ENCODE data around the gene PDE4D.

Gene PDE4D

GRCh38 chr5:59798862-59799667, 94.5 kb downstream of the PDE4D start:
- TF ChIP-seq, protein P1, sequence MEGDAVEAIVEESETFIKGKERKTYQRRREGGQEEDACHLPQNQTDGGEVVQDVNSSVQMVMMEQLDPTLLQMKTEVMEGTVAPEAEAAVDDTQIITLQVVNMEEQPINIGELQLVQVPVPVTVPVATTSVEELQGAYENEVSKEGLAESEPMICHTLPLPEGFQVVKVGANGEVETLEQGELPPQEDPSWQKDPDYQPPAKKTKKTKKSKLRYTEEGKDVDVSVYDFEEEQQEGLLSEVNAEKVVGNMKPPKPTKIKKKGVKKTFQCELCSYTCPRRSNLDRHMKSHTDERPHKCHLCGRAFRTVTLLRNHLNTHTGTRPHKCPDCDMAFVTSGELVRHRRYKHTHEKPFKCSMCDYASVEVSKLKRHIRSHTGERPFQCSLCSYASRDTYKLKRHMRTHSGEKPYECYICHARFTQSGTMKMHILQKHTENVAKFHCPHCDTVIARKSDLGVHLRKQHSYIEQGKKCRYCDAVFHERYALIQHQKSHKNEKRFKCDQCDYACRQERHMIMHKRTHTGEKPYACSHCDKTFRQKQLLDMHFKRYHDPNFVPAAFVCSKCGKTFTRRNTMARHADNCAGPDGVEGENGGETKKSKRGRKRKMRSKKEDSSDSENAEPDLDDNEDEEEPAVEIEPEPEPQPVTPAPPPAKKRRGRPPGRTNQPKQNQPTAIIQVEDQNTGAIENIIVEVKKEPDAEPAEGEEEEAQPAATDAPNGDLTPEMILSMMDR (conservative IDR thresholded peaks at IDR 0.05; ENCODE audit: control insufficient read depth, insufficient read depth, low read depth, low read length) = no peak
- no peak overlapping the region for H3K4me3 ChIP-seq (ENCODE audit: control insufficient read depth, low read depth, low read length)
- peak; percentile 43 for DNase-seq (ENCODE audit: low read depth)

DNA sequence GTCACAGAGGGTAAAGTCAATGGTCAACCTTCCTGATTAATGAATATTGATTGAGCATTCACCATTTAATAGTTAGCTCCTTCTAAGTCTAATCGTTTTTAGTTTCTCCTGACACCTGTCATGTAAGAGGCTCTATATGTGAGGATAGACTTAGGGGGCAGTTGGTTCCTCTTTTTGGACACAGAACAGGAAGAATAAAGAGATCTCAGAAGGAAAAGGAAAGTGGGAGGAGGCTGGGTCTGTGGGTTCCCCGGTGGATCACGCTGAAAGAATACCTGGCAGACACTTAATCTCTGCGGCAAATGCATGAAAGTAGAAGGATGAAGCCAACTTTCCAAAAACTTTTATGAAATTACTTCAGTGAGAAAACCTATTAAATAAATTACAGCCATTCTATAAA, 98.4 kb downstream of the PDE4D start:
- TF ChIP-seq, protein P1 (conservative IDR thresholded peaks at IDR 0.05; ENCODE audit: control insufficient read depth, insufficient read depth, low read depth, low read length) = no peak
- DNase-seq (ENCODE audit: low read depth) = no peak
- no peak overlapping the region for H3K4me3 ChIP-seq (ENCODE audit: control insufficient read depth, low read depth, low read length)

DNA sequence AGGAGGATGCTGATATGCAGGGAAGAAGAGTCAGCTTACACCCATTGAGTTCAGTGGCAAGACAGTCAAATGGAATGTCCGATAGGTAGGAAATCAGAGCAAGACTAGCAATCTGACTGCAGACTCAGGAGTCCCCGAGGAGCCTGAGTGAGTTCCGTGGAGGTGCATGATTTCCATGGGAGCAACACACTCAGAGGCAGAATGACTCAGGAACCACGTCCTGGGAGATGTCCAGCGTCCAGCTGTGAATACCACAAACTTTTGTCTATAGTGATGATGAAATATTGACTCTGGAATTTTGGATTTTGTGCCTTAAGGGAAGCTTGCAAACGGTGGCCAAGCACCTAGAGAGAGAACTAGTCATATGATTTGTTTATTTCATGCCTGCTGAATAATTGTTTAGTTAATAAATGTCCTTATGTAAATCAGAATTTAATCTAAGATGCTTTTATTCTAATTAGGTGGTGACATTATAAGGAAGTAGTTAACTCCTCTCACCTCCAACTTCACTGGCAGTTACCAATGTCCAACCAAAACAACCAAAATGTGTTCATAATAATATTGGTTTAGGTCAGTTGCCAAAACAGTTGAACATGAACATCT, 100.4 kb downstream of the PDE4D start:
- DNase-seq (ENCODE audit: low read depth) = peak; percentile 96
- TF ChIP-seq, protein P1 (conservative IDR thresholded peaks at IDR 0.05; ENCODE audit: control insufficient read depth, insufficient read depth, low read depth, low read length) = no peak
- no peak overlapping the region for H3K4me3 ChIP-seq (ENCODE audit: control insufficient read depth, low read depth, low read length)

DNA sequence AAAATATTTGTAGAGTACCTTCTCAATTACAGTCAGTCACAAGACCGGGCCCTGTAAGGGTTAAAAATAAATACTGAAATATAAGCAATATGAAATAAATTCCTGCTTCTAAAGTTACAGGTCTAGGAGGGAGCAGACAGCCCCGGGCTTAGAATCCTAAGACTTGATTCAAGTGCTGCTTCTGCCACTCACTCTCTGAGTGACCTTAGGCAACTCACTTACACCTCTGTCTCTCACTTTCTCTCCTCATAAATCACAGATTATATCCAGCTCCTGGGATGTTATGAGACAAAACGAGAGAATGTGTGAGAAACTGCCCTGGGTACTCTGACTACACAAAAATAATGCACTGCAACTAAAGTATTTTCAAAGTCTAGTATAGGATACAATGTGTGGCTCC, 101.9 kb downstream of the PDE4D start:
- TF ChIP-seq, protein P1 (conservative IDR thresholded peaks at IDR 0.05; ENCODE audit: control insufficient read depth, insufficient read depth, low read depth, low read length) = no peak
- no peak for DNase-seq (ENCODE audit: low read depth)
- no peak overlapping the region for H3K4me3 ChIP-seq (ENCODE audit: control insufficient read depth, low read depth, low read length)

DNA sequence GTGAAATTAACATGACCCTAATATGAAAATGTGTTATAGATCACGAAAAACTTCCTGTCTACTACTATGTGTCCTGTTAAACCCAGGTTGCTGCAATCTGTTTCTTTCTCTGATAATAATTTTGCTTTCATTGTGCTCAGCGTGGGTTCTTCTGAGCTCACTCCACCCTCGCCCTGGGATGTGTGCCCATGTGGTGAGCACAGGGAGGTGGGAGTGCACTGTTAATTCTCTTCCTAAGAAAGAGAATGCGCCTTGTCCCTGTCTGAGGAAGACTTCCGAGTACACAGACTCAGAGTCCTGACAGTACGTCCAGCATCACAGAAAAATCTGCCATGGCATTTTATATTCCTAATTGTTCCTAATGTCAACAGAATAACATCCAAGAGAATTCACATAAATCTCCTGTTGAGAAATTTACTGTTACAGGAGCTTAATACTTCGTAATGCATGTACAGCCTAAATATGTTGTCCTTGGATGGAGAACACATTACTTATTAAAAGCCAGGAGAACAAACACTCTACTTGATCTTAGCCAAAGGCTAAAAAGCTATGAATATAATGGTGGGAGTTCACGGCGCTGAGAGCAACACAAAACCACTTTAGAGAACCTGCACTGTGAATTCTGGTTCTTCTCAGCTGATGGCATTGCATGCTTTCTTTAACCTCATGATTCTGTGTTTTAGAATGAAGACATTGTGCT, 102.6 kb downstream of the PDE4D start:
- TF ChIP-seq, protein P1 (conservative IDR thresholded peaks at IDR 0.05; ENCODE audit: control insufficient read depth, insufficient read depth, low read depth, low read length) = no peak
- DNase-seq (ENCODE audit: low read depth) = peak; percentile 55
- H3K4me3 ChIP-seq (ENCODE audit: control insufficient read depth, low read depth, low read length) = no peak overlapping the region

DNA sequence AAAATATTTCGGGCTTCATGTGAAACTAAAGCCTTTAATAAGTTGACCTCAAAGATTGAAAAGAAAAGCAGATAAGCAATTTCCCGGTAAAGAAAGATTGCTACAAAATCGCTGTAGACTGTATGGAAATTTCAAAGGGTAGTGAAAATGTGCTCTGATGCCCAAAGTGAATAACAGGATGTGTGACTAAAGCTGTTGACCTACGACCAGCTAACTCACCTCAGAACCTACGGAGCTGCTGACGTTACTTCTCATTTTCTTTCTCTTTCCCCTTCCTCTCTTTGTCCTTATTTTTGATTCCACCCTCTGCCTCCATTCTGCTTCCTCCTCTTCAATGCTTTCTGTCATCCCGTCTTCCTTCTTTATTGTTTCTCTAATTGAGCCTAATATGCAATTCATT, 103.2 kb downstream of the PDE4D start:
- H3K4me3 ChIP-seq (ENCODE audit: control insufficient read depth, low read depth, low read length) = no peak overlapping the region
- DNase-seq (ENCODE audit: low read depth) = peak; percentile 80
- TF ChIP-seq, protein P1 (conservative IDR thresholded peaks at IDR 0.05; ENCODE audit: control insufficient read depth, insufficient read depth, low read depth, low read length) = no peak
